Measurements from ENCODE around the gene CCNT2.

Gene CCNT2

GRCh38 chr2:134934641-134935040 is 16.0 kb downstream of the CCNT2 start:
- no peak overlapping the region for H3K4me3 ChIP-seq (ENCODE audit: low read length, poor library complexity, severe bottlenecking)
- no peak overlapping the region for H2AFZ ChIP-seq (ENCODE audit: low read length)
- TF ChIP-seq EZH2phosphoT487 (IDR thresholded peaks at IDR 0.05; ENCODE audit: borderline replicate concordance) (no peak), CTCF (conservative IDR thresholded peaks at IDR 0.05; ENCODE audit: low read length) (no peak)
- peaks cover 80% of the 10 kb centered on the region for H4K20me1 ChIP-seq (ENCODE audit: insufficient read depth, low read length, poor library complexity, severe bottlenecking)
- H3K27me3 ChIP-seq (ENCODE audit: insufficient read depth, low read length, poor library complexity, severe bottlenecking) = no peaks in the 10 kb centered on the region
- H3K4me2 ChIP-seq (ENCODE audit: low read depth, low read length, poor library complexity, severe bottlenecking) = peak overlapping the region; percentile 7
- peaks cover 5% of the 10 kb centered on the region; the same call in 1 of the 2 replicates for H3F3A ChIP-seq (ENCODE audit: low read depth)
- peaks cover 89% of the 10 kb centered on the region for H3K79me2 ChIP-seq (ENCODE audit: insufficient read depth, low read length)
- H3K4me1 ChIP-seq (ENCODE audit: insufficient read depth, low read length, poor library complexity, severe bottlenecking) = peaks cover 21% of the 10 kb centered on the region
- H3K9ac ChIP-seq (ENCODE audit: low read depth, low read length, poor library complexity, severe bottlenecking) = no peak overlapping the region
- H3K9me2 ChIP-seq (replicated peaks; ENCODE audit: low read depth, low read length) = no peaks in the 10 kb centered on the region
- peaks cover 61% of the 10 kb centered on the region for H3K36me3 ChIP-seq (ENCODE audit: insufficient read depth, low read length)
- no peaks in the 10 kb centered on the region for H3K9me3 ChIP-seq (ENCODE audit: insufficient read depth, low read depth, low read length)

- no peaks in the 10 kb centered on the region for H3K27me3 ChIP-seq (ENCODE audit: insufficient read depth, low read length, poor library complexity, severe bottlenecking)
- peaks cover 60% of the 10 kb centered on the region for H4K20me1 ChIP-seq (ENCODE audit: insufficient read depth, low read length, poor library complexity, severe bottlenecking)
- H3K36me3 ChIP-seq (ENCODE audit: insufficient read depth, low read length) = peaks cover 79% of the 10 kb centered on the region
- H3K9me3 ChIP-seq (ENCODE audit: insufficient read depth, low read depth, low read length) = no peaks in the 10 kb centered on the region
- H3K4me3 ChIP-seq (ENCODE audit: low read length, poor library complexity, severe bottlenecking) = no peak overlapping the region
- no peaks in the 10 kb centered on the region for H3K9me2 ChIP-seq (replicated peaks; ENCODE audit: low read depth, low read length)
- H3K4me1 ChIP-seq (ENCODE audit: insufficient read depth, low read length, poor library complexity, severe bottlenecking) = peaks cover 17% of the 10 kb centered on the region
- H2AFZ ChIP-seq (ENCODE audit: low read length) = no peak overlapping the region
- no peak overlapping the region for H3K9ac ChIP-seq (ENCODE audit: low read depth, low read length, poor library complexity, severe bottlenecking)
- peaks cover 5% of the 10 kb centered on the region; the same call in 1 of the 2 replicates for H3F3A ChIP-seq (ENCODE audit: low read depth)
- H3K79me2 ChIP-seq (ENCODE audit: insufficient read depth, low read length) = peaks cover 70% of the 10 kb centered on the region
- H3K4me2 ChIP-seq (ENCODE audit: low read depth, low read length, poor library complexity, severe bottlenecking) = no peak overlapping the region
- TF ChIP-seq CTCF (conservative IDR thresholded peaks at IDR 0.05; ENCODE audit: low read length) (no peak), EZH2phosphoT487 (IDR thresholded peaks at IDR 0.05; ENCODE audit: borderline replicate concordance) (no peak)
Measured at GRCh38 chr2:134936691-134937090, 18.1 kb downstream of the CCNT2 start.

GRCh38 chr2:134943540-134943939 is 24.9 kb downstream of the CCNT2 start:
- Histone ChIP-seq H3K4me3 (ENCODE audit: low read length, poor library complexity, severe bottlenecking) (no peak overlapping the region), H3K4me1 (ENCODE audit: insufficient read depth, low read length, poor library complexity, severe bottlenecking) (no peaks in the 10 kb centered on the region), H4K20me1 (ENCODE audit: insufficient read depth, low read length, poor library complexity, severe bottlenecking) (peaks cover 4% of the 10 kb centered on the region), H3K9me3 (ENCODE audit: insufficient read depth, low read depth, low read length) (no peaks in the 10 kb centered on the region), H3K36me3 (ENCODE audit: insufficient read depth, low read length) (peaks cover 90% of the 10 kb centered on the region), H3F3A (ENCODE audit: low read depth) (no peaks in the 10 kb centered on the region), H3K79me2 (ENCODE audit: insufficient read depth, low read length) (peaks cover 7% of the 10 kb centered on the region; the same call in 1 of the 2 replicates), H3K9me2 (replicated peaks; ENCODE audit: low read depth, low read length) (no peaks in the 10 kb centered on the region), H3K9ac (ENCODE audit: low read depth, low read length, poor library complexity, severe bottlenecking) (no peak overlapping the region), H3K4me2 (ENCODE audit: low read depth, low read length, poor library complexity, severe bottlenecking) (no peak overlapping the region), H3K27me3 (ENCODE audit: insufficient read depth, low read length, poor library complexity, severe bottlenecking) (no peaks in the 10 kb centered on the region), H2AFZ (ENCODE audit: low read length) (no peak overlapping the region)
- TF ChIP-seq EZH2phosphoT487 (IDR thresholded peaks at IDR 0.05; ENCODE audit: borderline replicate concordance) (no peak), CTCF (conservative IDR thresholded peaks at IDR 0.05; ENCODE audit: low read length) (no peak)
